AG04450 (cell line): ENCODE measurements around the gene COL23A1. TPM values are rescaled to one million over a fixed set of nuclear protein-coding genes. Genes with fewer than 3 reads are reported as not detected.

Source experiments
- CTCF ChIA-PET: fragments of 300-600, 350-600 bp; formaldehyde crosslinking; extraction: SDS; loops from one replicate; lab custom pipeline; 2022; ENCODE audit warnings: antibody characterized with exemption, inconsistent platforms; lab: Charles Lee
- POLR2A ChIA-PET: fragments of 350-600 bp; formaldehyde crosslinking; extraction: SDS; loops from one replicate; lab custom pipeline; 2021; ENCODE audit warnings: antibody characterized with exemption, inconsistent platforms; lab: Yijun Ruan, JAX
- DNase-seq: peaks from one replicate; pipeline ENCODE4 v3.0.0-alpha.2; 2011; ENCODE audit warnings: low read depth, low spot score
- H3K27ac ChIP-seq: one replicate; pipeline ENCODE4 v1.5.1; 2012; ENCODE audit warnings: low read depth, low read length, control low read depth
- H3K27me3 ChIP-seq: one replicate; pipeline ENCODE4 v1.6.0; 2012; ENCODE audit warnings: low read length; ENCODE audit not compliant: control insufficient read depth, insufficient read depth
- H3K4me3 ChIP-seq: 2 replicates; pipeline ENCODE4 v1.5.1; 2011; ENCODE audit warnings: mild to moderate bottlenecking, low read depth, low read length, control low read depth
- H3K9me3 ChIP-seq: 2 replicates; pipeline ENCODE4 v1.5.1; 2012; ENCODE audit warnings: low read length; ENCODE audit not compliant: control insufficient read depth, insufficient read depth
- CTCF ChIP-seq: IDR thresholded peaks from 2 replicates; pipeline ENCODE4 v1.5.1; 2011; ENCODE audit warnings: low read depth, low read length, control low read depth, inconsistent platforms
- polyA plus RNA-seq: library from polyadenylated mRNA; depleted of rRNA; stranded (reverse); fragments of >200 nt; gene quantifications from 2 replicates; pipeline ENCODE4 v1.2.3, GENCODE V29; 2011

COL23A1 gene
- polyA plus RNA-seq, 1 experiment = not detected

GRCh38 chr5:178238313-178238635, 351.9 kb downstream of the COL23A1 start:
- Histone ChIP-seq H3K4me3 (no peak overlapping the region), H3K27ac (no peak overlapping the region), H3K9me3 (peaks cover 5% of the 10 kb centered on the region; the same call in 1 of the 2 replicates), H3K27me3 (no peaks in the 10 kb centered on the region)
- no peak for DNase-seq
- POLR2A ChIA-PET = no interaction called here
- TF ChIP-seq CTCF = no peak
- CTCF ChIA-PET = no interaction called here

- TF ChIP-seq CTCF = no peak
- H3K4me3 ChIP-seq = no peak overlapping the region
- H3K27ac ChIP-seq = no peak overlapping the region
- ChIA-PET CTCF (no interaction called here), POLR2A (no interaction called here)
- H3K27me3 ChIP-seq = no peaks in the 10 kb centered on the region
- peaks cover 5% of the 10 kb centered on the region; the same call in 1 of the 2 replicates for H3K9me3 ChIP-seq
- no peak for DNase-seq
Measured at GRCh38 chr5:178237431-178238312, 352.5 kb downstream of the COL23A1 start.

GRCh38 chr5:178236679-178237078, 353.5 kb downstream of the COL23A1 start:
- ChIA-PET CTCF (no interaction called here), POLR2A (no interaction called here)
- no peak for DNase-seq
- no peak overlapping the region for H3K27ac ChIP-seq
- no peaks in the 10 kb centered on the region for H3K27me3 ChIP-seq
- no peak overlapping the region for H3K4me3 ChIP-seq
- TF ChIP-seq CTCF = no peak
- peaks cover under 1% of the 10 kb centered on the region; the same call in 1 of the 2 replicates for H3K9me3 ChIP-seq

GRCh38 chr5:178236126-178236525, 354.1 kb downstream of the COL23A1 start:
- ChIA-PET CTCF (interaction anchor here (0.7 kb wide), 2 partner anchors 93 to 1306 kb away, joined by 4 read pairs; no protein-coding TSS in a partner anchor), POLR2A (interaction anchor here (1.0 kb wide), 1 partner anchor 1388 kb away, joined by 3 read pairs; the partner anchor contains the start of gene HNRNPH1)
- TF ChIP-seq CTCF = no peak
- no peaks in the 10 kb centered on the region for H3K27me3 ChIP-seq
- no peak for DNase-seq
- H3K9me3 ChIP-seq = no peaks in the 10 kb centered on the region; the same call in 1 of the 2 replicates
- no peak overlapping the region for H3K4me3 ChIP-seq
- H3K27ac ChIP-seq = no peak overlapping the region

- CTCF ChIA-PET = interaction anchor here (0.5 to 1.6 kb wide), 13 partner anchors 8 to 1306 kb away, joined by 3 to 10 read pairs (median 5); partner anchors contain the start of gene COL23A1
- Histone ChIP-seq H3K27me3 (no peaks in the 10 kb centered on the region), H3K9me3 (no peaks in the 10 kb centered on the region; the same call in 1 of the 2 replicates), H3K27ac (no peak overlapping the region), H3K4me3 (no peak overlapping the region)
- no peak for DNase-seq
- POLR2A ChIA-PET = interaction anchor here (0.7 to 1.0 kb wide), 2 partner anchors 31 to 1388 kb away, joined by 3 to 7 read pairs; partner anchors contain the start of genes HNRNPAB and HNRNPH1
- TF ChIP-seq CTCF = no peak
Measured at GRCh38 chr5:178235588-178235974, 354.6 kb downstream of the COL23A1 start.
